SK-N-SH (cell line): ENCODE data around the gene CASP7.

Experiments
- TCF12 ChIP-seq: IDR thresholded peaks from 2 replicates; pipeline ENCODE4 v1.4.0; 2012
- TF ChIP-seq, protein P1 (sequence below): fragments of 200-600 bp; sonication (generic); IDR thresholded peaks from 2 replicates; pipeline ENCODE4 v1.6.1; 2017; ENCODE audit warnings: antibody characterized with exemption, mild to moderate bottlenecking, moderate library complexity
- TF ChIP-seq, protein P2 (sequence below): IDR thresholded peaks from 2 replicates; pipeline ENCODE4 v1.6.1; 2012; ENCODE audit warnings: mild to moderate bottlenecking, low read depth, low read length, moderate library complexity

- TF ChIP-seq TCF12: no peak
- TF ChIP-seq, protein P1, sequence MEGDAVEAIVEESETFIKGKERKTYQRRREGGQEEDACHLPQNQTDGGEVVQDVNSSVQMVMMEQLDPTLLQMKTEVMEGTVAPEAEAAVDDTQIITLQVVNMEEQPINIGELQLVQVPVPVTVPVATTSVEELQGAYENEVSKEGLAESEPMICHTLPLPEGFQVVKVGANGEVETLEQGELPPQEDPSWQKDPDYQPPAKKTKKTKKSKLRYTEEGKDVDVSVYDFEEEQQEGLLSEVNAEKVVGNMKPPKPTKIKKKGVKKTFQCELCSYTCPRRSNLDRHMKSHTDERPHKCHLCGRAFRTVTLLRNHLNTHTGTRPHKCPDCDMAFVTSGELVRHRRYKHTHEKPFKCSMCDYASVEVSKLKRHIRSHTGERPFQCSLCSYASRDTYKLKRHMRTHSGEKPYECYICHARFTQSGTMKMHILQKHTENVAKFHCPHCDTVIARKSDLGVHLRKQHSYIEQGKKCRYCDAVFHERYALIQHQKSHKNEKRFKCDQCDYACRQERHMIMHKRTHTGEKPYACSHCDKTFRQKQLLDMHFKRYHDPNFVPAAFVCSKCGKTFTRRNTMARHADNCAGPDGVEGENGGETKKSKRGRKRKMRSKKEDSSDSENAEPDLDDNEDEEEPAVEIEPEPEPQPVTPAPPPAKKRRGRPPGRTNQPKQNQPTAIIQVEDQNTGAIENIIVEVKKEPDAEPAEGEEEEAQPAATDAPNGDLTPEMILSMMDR: no peak
- TF ChIP-seq, protein P2, sequence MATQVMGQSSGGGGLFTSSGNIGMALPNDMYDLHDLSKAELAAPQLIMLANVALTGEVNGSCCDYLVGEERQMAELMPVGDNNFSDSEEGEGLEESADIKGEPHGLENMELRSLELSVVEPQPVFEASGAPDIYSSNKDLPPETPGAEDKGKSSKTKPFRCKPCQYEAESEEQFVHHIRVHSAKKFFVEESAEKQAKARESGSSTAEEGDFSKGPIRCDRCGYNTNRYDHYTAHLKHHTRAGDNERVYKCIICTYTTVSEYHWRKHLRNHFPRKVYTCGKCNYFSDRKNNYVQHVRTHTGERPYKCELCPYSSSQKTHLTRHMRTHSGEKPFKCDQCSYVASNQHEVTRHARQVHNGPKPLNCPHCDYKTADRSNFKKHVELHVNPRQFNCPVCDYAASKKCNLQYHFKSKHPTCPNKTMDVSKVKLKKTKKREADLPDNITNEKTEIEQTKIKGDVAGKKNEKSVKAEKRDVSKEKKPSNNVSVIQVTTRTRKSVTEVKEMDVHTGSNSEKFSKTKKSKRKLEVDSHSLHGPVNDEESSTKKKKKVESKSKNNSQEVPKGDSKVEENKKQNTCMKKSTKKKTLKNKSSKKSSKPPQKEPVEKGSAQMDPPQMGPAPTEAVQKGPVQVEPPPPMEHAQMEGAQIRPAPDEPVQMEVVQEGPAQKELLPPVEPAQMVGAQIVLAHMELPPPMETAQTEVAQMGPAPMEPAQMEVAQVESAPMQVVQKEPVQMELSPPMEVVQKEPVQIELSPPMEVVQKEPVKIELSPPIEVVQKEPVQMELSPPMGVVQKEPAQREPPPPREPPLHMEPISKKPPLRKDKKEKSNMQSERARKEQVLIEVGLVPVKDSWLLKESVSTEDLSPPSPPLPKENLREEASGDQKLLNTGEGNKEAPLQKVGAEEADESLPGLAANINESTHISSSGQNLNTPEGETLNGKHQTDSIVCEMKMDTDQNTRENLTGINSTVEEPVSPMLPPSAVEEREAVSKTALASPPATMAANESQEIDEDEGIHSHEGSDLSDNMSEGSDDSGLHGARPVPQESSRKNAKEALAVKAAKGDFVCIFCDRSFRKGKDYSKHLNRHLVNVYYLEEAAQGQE: no peak
Observed at GRCh38 chr10:113630929-113631533, 48.7 kb upstream of the CASP7 start.
